Endothelial cell of hepatic sinusoid (primary cell): ENCODE results near the gene REXO2.

Experiments used
- in situ Hi-C: cut with HindIII; loops from 2 replicates; pipeline ENCODE4 v1.10.0; 2017; ENCODE audit warnings: low sequenced_read_pairs

Gene REXO2

GRCh38 chr11:114439229-114440120 lies at the start of gene REXO2:
Gene REXO2, plus strand, starts transcription at chr11:114439467. Its CDS starts 62 bp downstream, at chr11:114439529.
- in situ Hi-C loops = no loop called here

DNA sequence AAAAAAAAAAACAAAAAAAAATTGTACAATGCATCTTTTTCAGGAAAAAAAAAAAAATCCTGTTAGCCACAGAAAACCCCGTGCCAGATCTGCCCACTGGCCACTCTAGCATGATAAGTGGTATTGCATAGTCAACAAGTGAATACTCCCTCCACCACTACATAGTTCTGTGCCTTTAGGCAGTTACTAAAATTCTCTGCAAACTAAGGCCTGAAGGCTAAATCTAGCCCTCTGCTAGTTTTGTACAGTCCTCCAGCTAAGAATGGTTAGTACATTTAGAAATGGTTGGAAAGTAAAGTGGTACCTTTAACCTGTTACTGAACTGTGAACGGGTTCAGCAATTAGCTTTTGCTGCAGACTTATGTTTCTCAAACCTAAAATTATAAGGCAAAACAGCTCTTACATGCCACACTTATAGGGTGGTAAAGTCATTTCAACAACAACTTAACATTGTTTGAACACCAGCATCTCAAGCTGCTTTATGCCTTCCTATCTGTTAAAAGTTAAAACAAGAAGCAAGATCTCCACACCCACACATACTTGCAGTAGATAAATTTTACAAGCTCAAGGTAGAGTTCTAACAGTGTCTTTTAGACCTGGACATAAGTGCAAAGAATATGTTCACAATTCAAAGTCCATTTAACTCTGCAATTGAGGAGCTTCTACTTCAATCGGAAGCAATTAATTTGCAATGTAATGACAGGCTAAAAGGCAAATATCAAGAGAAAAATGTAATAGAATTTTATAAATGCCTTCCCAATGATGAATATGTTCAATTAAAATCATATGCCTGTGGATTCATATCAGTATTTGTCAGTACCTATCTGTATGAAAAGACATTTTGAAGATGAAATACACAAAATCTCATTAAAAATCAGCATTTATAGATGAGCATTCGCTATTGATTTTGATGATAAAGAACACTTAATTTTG lies 46.3 kb upstream of the REXO2 start:
- in situ Hi-C loops = no loop called here

GRCh38 chr11:114395736-114396135 lies 43.5 kb upstream of the REXO2 start:
- in situ Hi-C loops = no loop called here

DNA sequence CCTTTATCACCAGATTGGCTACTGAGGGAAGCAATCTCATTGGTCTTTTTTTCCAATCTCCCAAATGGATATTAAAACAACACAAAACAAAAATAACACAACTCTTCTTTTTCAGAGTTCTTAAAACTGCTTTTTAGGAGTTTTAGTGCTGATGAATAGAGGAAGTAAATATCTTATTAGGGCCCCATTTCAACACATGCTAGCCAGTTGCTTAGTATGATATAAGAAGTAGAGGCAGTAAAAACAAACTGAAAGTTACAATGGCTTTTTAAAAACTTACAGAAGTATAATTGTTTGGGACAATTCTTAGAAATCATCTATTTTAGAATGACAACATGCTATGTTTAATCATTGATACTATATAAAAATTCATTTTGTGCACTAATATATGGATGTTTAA lies 42.4 kb upstream of the REXO2 start:
- in situ Hi-C loops = no loop called here

- in situ Hi-C loops = no loop called here
Observed at GRCh38 chr11:114397349-114397982, 41.8 kb upstream of the REXO2 start.

GRCh38 chr11:114398303-114398920 lies 40.9 kb upstream of the REXO2 start:
- in situ Hi-C loops = no loop called here

DNA sequence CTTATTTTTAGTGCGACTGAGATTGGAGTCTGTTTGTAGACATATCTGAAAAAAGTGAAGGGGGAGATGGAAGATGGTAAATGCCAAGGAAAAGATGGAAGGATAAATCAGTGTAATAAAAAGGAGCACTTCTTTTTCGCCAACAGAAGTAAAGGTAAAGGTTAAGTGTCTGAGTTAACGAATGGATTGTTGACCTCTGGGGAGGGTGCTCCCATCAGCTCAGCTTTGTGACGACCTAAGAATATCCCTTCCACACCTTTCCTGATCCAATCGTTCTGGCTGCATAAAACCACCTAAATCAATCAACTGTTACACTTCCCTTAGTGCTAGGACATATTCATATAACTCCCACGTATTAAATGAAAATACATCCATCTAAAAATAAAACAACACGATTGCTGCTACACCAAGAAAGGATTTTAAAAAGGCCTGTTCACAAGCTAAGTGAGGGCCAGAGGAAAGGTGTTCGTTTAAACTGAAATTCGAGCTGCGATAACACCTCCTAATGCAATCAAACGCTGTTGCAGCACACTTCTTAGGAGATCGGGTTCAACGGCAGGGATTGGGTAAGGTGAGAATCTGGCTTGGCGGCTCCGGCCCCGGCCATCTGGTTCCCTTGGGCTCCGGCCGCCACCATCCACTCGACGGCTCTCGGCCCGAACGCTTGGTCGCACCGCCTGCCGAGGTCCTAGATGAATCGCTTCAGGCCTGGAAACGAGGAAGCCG lies 39.6 kb upstream of the REXO2 start:
- in situ Hi-C loops = no loop called here

DNA sequence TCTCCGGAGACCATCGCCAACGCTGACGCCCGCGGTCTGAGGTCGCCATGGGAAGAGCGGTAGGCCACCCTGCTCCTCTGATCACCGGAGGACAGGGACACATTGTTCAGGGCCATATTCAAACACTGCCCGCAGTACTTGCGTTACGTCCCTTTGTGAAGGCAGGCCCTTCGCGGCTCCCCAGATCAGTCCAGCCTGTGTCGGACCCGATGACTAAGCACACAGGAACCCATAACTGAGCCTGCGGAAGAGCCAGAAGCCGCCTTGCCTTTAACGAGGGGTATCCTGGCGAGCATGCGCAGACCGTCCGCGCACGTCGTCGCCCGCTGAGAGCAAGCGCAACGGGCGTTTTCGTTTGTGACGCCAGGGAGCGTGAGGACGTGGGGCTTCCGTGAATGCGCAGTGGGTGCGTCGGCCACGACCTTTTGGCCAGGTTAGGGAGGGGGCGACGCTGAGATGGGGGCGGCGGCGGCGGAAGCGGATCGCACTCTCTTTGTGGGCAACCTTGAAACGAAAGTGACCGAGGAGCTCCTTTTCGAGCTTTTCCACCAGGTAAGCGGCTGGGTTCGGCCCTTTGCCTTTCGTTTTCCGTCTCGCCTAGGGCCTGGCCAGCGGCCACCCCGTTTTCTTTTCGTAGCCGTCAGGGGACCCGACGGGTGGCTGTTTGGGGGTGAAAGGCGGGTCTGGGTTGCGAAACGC lies 38.9 kb upstream of the REXO2 start, which contains the start of the genes C11orf71 and RBM7:
C11orf71 (minus strand) TSS at position 296 of the 699 bp plus-strand sequence; CDS start at position 116, 180 bp downstream.
RBM7 (plus strand) TSS at position 451 of the 699 bp plus-strand sequence; CDS start at position 457, 6 bp downstream.
- in situ Hi-C loops = no loop called here

DNA sequence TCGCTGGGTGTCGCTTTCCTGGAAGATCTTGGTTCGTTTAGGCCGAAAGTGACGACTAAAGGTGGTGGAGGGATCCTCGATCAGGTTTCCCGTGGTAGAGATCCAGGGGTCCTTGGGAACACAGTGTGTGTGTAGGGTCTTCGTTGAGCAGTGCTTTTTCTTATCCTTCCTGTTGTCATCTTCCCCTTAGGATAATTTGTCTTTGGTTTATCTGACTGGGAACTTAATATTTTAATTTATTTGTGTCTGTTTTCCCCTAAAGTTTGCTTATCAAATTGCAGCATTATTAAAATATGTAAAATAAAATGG lies 38.4 kb upstream of the REXO2 start:
- in situ Hi-C loops = no loop called here

DNA sequence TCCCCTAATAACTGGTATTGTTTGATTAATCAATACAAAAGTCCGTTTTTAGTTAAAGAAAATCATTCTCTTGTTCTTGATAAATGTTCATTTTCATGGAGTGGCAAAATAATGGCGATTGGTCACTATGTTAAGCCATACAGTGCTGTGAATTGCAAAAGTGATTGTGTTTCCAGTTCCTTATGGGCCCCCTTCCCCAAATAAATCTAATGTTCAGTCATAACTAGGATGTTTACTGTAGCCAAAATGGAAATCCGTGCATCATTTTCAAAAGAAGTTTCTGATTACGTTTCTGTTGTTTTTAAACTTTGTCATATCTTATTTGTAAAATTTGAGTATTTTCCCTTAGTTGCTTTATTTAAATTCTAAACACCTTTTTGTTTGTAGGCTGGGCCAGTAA lies 38.0 kb upstream of the REXO2 start:
- in situ Hi-C loops = no loop called here

GRCh38 chr11:114412946-114413345 lies 26.3 kb upstream of the REXO2 start:
- in situ Hi-C loops = no loop called here

GRCh38 chr11:114413958-114414357 lies 25.3 kb upstream of the REXO2 start:
- in situ Hi-C loops = no loop called here

- in situ Hi-C loops = no loop called here
Observed at GRCh38 chr11:114416441-114416961, 22.8 kb upstream of the REXO2 start.

- in situ Hi-C loops = no loop called here
Observed at GRCh38 chr11:114426280-114426679, 13.0 kb upstream of the REXO2 start.

DNA sequence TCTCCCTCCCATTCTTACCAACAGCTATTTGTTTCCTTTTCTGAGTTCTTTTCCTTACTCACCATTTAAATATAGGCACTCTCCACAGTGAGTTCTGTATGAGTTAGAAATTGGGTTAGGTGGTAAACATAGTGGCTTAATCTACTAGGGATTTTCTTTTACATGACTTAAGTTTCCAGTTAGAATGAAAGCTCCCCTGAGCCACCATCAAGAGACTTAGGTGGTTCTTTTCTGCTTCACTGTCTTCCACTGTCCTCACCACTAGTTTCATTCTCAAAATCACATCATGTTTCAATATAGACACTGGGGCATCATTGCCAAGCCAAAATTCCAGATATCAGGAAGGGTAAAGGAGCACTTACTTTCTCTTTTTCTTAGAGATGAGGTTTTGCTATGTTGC lies 9.0 kb upstream of the REXO2 start:
- in situ Hi-C loops = no loop called here

- in situ Hi-C loops = no loop called here
Observed at GRCh38 chr11:114432893-114433292, 6.4 kb upstream of the REXO2 start.

DNA sequence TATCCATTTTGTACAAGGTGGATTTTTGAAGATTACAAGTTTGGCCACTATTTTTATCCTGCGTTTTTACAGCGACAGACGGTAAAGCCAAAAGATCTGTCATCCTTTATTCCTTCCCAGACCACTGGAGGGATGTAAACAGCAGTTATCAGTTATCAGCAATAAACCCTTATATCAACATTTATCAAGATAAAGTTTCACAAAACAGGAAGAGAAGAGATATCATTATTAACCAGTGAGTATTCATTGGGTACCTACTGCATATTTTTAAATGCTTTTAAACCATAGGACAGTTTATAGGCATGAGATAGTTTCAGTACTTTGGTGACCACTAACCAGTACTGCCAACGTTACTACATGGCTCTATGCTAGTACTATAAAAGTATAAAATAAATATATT lies 5.9 kb upstream of the REXO2 start:
- in situ Hi-C loops = no loop called here

DNA sequence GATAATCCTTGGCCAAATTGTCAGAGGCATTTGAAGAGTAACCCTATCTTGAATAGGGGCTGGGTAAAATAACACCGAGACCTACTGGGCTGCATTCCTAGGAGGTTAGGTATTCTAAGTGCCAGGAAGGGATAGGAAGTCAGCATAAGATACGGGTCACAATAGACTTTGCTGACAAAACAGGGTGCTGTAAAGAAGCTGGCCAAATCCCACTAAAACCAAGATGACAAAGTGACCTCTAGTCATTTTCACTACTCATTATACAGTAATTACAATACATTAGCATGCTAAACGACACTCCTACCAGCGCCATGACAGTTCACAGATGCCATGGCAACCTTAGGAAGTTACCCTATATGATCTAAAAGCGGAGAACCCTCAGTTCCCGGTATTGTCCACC lies 964 bp upstream of the REXO2 start:
- in situ Hi-C loops = no loop called here
